HepG2 (cell line): ENCODE measurements around the gene DLL4. TPM values are rescaled to one million over a fixed set of nuclear protein-coding genes. Genes with fewer than 3 reads are reported as not detected.

Experiments used
- BATF2 ChIP-seq: sonication (generic); formaldehyde crosslinking; IDR thresholded peaks from 2 replicates; pipeline ENCODE4 v1.8.0; 2022; ENCODE audit warnings: mild to moderate bottlenecking, missing genetic modification reagents, moderate library complexity
- EED ChIP-seq: sonication (generic); formaldehyde crosslinking; IDR thresholded peaks from 2 replicates; pipeline ENCODE4 v1.5.0; 2020; ENCODE audit warnings: mild to moderate bottlenecking, missing genetic modification reagents
- GPBP1L1 ChIP-seq: sonication (generic); formaldehyde crosslinking; IDR thresholded peaks from 2 replicates; pipeline ENCODE4 v1.5.0; 2020; ENCODE audit warnings: mild to moderate bottlenecking, missing genetic modification reagents
- GRHL1 ChIP-seq: sonication (generic); formaldehyde crosslinking; conservative IDR thresholded peaks from 2 replicates; pipeline ENCODE4 v1.8.0; 2022; ENCODE audit warnings: missing genetic modification reagents
- GTF3A ChIP-seq: sonication (generic); formaldehyde crosslinking; conservative IDR thresholded peaks from 2 replicates; pipeline ENCODE4 v1.4.0; 2020; ENCODE audit warnings: mild to moderate bottlenecking, missing genetic modification reagents
- POGK ChIP-seq: sonication (generic); formaldehyde crosslinking; conservative IDR thresholded peaks from 2 replicates; pipeline ENCODE4 v1.8.0; 2022; ENCODE audit warnings: mild to moderate bottlenecking, moderate library complexity, missing genetic modification reagents
- RAD51 ChIP-seq: fragments of 450-650 bp; IDR thresholded peaks from 2 replicates; pipeline ENCODE4 v1.6.1; 2016; ENCODE audit warnings: borderline replicate concordance
- TBP ChIP-seq: sonication (generic); formaldehyde crosslinking; IDR thresholded peaks from 2 replicates; pipeline ENCODE4 v1.5.0; 2020; ENCODE audit warnings: missing genetic modification reagents
- TEF ChIP-seq: sonication (generic); formaldehyde crosslinking; IDR thresholded peaks from 2 replicates; pipeline ENCODE4 v1.5.0; 2020; ENCODE audit warnings: missing genetic modification reagents
- ZNF138 ChIP-seq: sonication (generic); formaldehyde crosslinking; IDR thresholded peaks from 2 replicates; pipeline ENCODE4 v1.5.0; 2020; ENCODE audit warnings: mild to moderate bottlenecking, low read depth, missing genetic modification reagents
- ZNF180 ChIP-seq: sonication (generic); formaldehyde crosslinking; IDR thresholded peaks from 2 replicates; pipeline ENCODE4 v1.4.0; 2020; ENCODE audit warnings: low read depth, missing genetic modification reagents, borderline replicate concordance
- ZNF20 ChIP-seq: sonication (generic); formaldehyde crosslinking; IDR thresholded peaks from 2 replicates; pipeline ENCODE4 v1.4.0; 2020; ENCODE audit warnings: mild to moderate bottlenecking, moderate library complexity, missing genetic modification reagents
- ZNF263 ChIP-seq: sonication (generic); formaldehyde crosslinking; IDR thresholded peaks from 2 replicates; pipeline ENCODE4 v1.4.0; 2020; ENCODE audit warnings: missing genetic modification reagents
- ZNF343 ChIP-seq: sonication (generic); formaldehyde crosslinking; IDR thresholded peaks from 2 replicates; pipeline ENCODE4 v1.4.0; 2020; ENCODE audit warnings: mild to moderate bottlenecking, missing genetic modification reagents
- ZNF468 ChIP-seq: sonication (generic); formaldehyde crosslinking; IDR thresholded peaks from 2 replicates; pipeline ENCODE4 v1.8.0; 2022; ENCODE audit warnings: mild to moderate bottlenecking, moderate library complexity, missing genetic modification reagents
- ZNF672 ChIP-seq: sonication (generic); formaldehyde crosslinking; IDR thresholded peaks from 2 replicates; pipeline ENCODE4 v1.8.1; 2022; ENCODE audit warnings: missing genetic modification reagents
- ZNF740 ChIP-seq: sonication (generic); formaldehyde crosslinking; IDR thresholded peaks from 2 replicates; pipeline ENCODE4 v1.4.0; 2020; ENCODE audit warnings: missing genetic modification reagents
- ZNF775 ChIP-seq: sonication (generic); formaldehyde crosslinking; IDR thresholded peaks from 2 replicates; pipeline ENCODE4 v1.4.0; 2020; ENCODE audit warnings: missing genetic modification reagents, mild to moderate bottlenecking, moderate library complexity, borderline replicate concordance
- ZXDC ChIP-seq: sonication (generic); formaldehyde crosslinking; IDR thresholded peaks from 2 replicates; pipeline ENCODE4 v1.5.0; 2020; ENCODE audit warnings: mild to moderate bottlenecking, missing genetic modification reagents
- polyA plus RNA-seq, 8 experiments: library from polyadenylated mRNA; depleted of rRNA in 3 of 8; stranded (reverse) in 7 of 8; unstranded in 1 of 8; fragments of >200 nt; fragmentation: Illumina TruSeq in 4 of 8; extraction: Trizol in 4 of 8; gene quantifications; 2 replicates each; pipeline versions ENCODE4 v1.2.1 to v1.2.3, GENCODE V29; 2011 to 2016; ENCODE audit warnings: low read depth in 4 of 8, missing spikeins in 1 of 8, mixed read lengths in 1 of 8; ENCODE audit not compliant: insufficient read depth in 1 of 8
- total RNA-seq, 5 experiments: library from RNA; depleted of rRNA; stranded (reverse); fragments of >200 nt; fragmentation: Illumina TruSeq; extraction: Trizol; gene quantifications; 2 replicates each; pipeline ENCODE4 v1.2.3, GENCODE V29; 2016; ENCODE audit warnings: low read depth in 1 of 5

DLL4 gene
- total and polyA plus RNA-seq, 2 of the 13 experiments (the other 11 are each of a cell fraction or from before 2014, with no cell fraction given): 0.20 to 0.25 TPM

- peak; percentile 46; the same call in 1 of the 2 replicates for TF ChIP-seq ZNF263 (CRISPR knock-in tag)
- no peak for TF ChIP-seq EED (CRISPR knock-in tag)
- TF ChIP-seq POGK (CRISPR knock-in tag): peak; percentile 84
- TF ChIP-seq ZNF138 (CRISPR knock-in tag): peak; percentile 65; the same call in 1 of the 2 replicates
- TF ChIP-seq ZXDC: no peak
- no peak for TF ChIP-seq ZNF672 (CRISPR knock-in tag)
- no peak; the same call in 1 of the 2 replicates for TF ChIP-seq ZNF343 (CRISPR knock-in tag)
- no peak for TF ChIP-seq ZNF180
- no peak for TF ChIP-seq TBP (CRISPR knock-in tag)
- no peak for TF ChIP-seq GRHL1 (CRISPR knock-in tag)
- TF ChIP-seq ZNF20 (CRISPR knock-in tag): no peak
- TF ChIP-seq ZNF740 (CRISPR knock-in tag): 0 out of 2 replicates have a peak, but pooled peaks have one; percentile 41
- TF ChIP-seq BATF2 (CRISPR knock-in tag): no peak
- 0 out of 2 replicates have a peak, but pooled peaks have one; percentile 73 for TF ChIP-seq ZNF468
- TF ChIP-seq ZNF775 (CRISPR knock-in tag): no peak
- no peak for TF ChIP-seq GPBP1L1 (CRISPR knock-in tag)
- TF ChIP-seq TEF: no peak
- no peak for TF ChIP-seq GTF3A (CRISPR knock-in tag)
- TF ChIP-seq RAD51: no peak
Measured at GRCh38 chr15:40906091-40906990, 22.8 kb upstream of the DLL4 start (continued).
